HuH-7 (cell line): ENCODE results near the gene UCHL1.
"Not testable (repeated sequence)": the region's sequence is repeated elsewhere in the genome, so short reads cannot be mapped to it uniquely, and the experiment has no call there.

Experiments
- DNase-seq: peaks from one replicate; pipeline ENCODE4 v3.0.0; 2011; ENCODE audit warnings: low spot score

The UCHL1 gene

DNA sequence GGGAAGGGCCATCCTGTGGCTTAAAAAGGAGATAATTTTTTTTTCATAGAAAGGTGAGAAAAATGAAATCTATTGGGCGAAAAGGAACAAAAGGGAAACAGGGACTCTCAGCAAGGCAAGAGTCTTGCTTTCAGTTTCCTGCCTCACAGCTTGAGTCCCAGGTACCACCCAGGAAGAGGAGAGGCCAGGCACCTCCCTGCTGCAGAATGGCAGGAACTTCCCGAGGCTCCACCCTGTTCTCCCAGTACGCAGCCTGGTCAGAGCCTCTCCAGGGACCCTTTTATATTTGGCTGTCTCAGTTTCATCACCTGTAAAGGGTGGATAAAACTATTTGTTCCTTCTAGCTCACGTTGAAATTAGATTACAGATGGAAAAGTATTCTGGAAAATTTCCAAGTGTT is 33.8 kb downstream of the UCHL1 start:
- DNase-seq: no peak

DNA sequence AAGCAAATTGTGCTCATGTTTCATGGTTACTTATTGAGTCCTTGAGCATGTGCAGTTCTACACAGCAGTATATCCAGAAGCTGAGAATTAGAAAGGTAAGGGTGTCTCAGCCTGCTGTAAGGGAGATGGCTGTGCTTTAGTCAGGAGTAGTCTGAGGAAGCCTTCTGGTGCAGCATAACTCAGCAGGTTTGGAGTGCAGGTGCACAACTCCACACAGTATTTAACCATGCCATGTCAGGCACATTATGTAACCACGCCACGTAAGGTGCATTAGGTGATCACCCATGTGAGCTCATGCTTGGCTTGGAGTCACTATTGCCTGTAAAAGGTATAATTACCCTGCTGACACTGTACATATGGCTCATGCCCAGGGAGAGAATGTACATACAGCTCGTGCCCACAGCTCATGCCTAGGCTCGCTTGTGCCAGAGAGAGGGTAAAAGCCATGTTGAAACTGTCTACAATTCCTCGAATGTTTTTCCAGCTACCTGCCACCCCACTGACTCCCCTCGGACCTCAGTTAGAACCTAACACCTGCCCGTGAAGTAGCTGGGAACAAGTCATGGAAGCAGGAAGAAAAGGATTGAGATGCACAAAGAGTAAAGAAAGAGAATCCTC is 37.8 kb downstream of the UCHL1 start:
- DNase-seq: no peak

DNA sequence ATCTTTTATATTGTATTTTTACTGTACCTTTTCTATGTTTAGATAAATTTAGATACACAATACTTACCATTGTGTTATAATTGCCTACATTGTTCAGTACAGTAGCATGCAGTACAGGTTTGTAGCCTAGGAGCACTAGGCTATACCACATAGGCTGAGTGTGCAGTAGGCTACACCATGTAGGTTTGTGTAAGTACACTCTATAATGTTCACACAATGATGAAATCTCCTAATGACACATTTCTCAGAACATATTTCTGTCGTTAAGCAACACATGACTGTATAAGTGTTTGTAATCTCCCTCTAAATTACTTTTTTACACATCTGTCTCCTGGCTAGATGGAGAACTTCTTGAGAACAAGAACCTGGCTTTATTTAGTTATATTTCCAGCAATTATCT is 40.3 kb downstream of the UCHL1 start:
- DNase-seq: no peak

DNA sequence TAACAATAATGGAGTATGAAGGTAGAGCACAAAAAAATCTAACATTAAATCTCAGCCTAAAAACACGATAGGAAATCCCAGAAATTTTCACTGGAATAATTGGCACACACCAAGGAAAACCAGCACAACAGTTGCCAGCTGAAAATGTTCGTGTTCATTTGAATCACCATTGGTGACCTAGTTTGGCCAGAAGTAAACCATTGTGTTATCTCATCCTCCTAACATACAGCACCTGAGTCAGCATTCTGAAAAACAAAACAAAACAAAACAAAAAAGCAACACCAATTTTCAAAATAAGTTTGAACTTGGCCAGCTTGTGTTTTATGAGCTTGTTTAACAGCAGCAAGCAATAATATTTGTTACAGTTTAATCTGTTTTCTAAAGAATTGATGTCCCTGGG is 41.1 kb downstream of the UCHL1 start:
- no peak for DNase-seq

DNA sequence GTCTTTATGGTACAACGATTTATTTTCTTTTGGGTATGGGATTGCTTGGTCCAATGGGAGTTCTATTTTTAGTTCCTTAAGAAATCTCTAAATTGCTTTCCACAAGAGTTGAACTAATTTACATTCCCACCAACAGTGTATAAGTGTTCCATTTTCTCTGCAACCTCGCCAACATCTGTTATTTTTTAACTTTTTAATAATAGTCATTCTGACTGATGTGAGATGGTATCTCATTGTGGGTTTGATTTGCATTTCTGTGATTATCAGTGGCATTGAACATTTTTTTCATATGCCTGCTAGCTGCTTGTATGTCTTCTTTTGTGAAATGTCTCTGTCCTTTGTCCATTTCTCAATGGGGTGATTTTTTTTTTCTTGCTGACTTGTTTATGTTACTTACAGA is 42.8 kb downstream of the UCHL1 start:
- no peak for DNase-seq

DNA sequence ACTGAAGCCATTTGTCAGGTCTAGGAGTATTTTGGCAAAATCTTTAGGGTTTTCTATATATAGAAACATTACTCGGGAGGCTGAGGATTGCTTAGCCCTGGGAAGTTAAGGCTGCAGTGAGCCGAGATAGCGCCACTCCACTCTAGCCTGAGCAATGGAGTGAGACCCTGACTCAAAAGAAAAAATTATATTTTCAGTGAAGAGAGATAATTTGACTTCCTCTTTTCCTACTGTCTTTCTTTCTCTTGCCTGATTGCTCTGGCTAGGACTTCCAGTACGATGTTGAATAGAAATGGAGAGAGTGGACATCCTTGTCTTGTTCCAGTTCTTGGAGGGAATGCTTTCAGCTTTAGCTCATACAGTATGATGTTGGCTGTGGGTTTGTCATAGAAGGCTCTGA is 44.4 kb downstream of the UCHL1 start:
- DNase-seq: no peak

DNA sequence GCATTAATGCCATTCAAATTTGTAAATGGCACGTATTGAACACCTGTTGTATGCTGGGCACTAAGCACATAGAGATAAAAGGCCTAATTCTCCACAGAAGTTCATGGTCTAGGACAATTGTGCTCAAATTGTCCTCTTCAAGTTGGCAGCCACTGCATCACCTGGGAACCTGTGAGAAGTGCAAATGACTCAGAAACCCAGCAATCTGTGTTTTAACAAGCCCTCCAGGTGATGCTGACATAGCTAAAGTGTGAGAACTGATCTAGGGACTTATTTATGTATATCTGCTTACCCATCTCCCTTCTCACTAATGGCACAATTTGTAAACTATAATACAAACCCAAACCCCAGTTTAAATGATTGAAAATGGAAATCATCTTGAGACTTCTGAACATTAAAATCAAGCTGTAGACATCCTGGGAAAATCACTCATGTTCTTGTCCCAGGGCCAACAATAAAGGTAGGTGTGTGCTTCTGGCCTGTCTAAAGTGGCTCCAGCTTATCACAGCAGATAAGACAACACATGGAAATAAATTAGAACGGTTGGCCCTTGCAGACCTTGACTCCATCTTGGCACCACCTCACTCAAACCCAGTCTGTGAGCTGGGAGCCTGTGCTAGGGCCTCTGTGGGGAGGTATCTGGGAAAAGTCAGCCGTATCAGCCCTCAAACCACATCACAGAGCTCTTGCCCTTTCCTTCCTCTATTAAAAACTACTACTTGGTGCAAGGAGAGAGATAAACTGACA is 46.8 kb downstream of the UCHL1 start:
- no peak for DNase-seq

DNA sequence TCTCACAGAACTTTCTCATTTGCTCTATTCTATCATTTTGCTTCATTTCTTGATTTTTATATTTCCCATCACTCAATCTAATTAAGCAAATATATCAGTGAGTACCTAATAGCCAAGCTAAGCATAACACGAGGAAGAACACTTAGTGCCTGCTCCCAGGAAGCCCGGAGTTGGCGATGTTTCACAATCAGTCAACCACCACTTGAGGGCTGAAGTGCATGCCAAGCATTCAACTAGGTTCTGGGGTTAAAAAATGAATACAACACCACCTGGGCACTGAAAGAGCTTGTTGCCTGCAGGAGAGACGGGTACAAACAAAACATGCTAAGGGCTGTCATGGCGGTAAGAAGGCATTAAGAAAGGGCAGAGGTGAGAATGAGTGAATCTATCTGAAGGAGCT is 47.5 kb downstream of the UCHL1 start:
- DNase-seq: no peak

DNA sequence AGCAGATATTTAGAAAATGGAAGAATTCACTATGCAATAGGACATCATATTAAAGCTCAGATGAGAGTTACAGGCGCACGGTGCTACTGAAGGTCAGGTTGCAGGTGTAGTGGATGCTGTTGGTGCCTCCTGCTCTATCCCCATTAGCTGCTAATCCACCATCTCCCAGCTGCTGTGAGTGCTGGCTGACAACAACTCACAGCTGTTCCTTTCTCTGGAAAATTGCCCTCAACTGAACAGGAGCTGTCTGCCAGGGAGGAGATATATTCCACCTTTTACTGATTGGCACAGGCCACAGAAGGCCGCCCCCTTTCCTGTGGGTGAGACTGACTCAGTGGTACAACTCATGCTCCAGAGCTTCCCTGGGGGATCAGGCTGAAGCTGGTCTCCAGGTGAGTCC is 48.7 kb downstream of the UCHL1 start:
- DNase-seq: no peak

DNA sequence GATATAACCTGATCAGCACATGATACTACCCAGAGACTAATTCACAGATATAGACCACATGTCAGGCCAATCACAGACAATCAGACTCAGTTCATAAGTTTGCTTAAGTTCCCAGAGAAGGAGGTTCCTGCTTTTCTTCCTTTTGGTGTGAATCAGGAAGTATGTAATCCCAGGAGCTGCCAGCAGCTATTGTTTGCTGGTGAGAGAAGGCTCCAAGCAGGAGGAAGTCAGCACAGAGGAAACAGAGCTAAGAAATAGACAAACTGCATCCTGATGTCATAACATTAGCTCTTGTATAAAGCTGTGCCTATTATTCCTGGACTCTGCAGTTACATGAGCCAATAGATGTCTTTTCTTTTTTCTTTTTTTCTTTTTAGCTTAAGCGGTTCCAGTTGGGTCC is 50.9 kb downstream of the UCHL1 start:
- no peak for DNase-seq

DNA sequence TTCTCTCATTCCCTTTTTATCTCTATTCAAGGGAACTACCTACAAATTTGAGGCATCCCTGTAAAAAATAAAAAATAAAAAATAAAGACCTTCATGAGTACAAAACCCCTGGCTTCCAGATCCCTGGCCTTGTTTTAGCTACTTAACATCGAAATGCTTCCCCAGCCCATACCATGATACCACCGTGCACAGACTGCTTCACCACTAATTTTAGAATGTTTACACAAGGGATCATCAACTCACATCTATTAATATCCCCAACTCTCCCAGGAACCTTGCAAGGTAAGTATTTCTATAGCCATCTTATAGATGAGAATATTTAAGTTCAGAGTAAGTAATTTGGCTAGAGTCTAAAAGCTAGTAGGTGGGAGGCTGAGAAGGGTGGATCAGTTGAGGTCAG is 51.7 kb downstream of the UCHL1 start:
- no peak for DNase-seq

DNA sequence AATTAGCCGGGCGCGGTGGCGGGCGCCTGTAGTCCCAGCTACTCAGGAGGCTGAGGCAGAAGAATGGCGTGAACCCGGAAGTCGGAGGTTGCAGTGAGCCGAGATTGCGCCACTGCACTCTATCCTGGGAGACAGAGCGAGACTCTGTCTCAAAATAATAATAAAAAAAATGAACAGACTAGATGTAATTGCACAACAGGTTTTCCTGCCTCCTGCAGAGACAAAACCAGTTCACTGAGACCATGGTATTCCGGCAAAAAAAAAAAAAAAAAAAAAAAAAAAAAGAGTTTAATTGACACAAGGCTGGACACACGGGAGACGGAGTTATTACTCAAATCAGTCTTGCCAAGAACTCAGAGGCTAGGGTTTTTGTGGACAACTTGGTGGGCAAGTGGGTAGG is 58.7 kb downstream of the UCHL1 start:
- DNase-seq: not testable (repeated sequence)

DNA sequence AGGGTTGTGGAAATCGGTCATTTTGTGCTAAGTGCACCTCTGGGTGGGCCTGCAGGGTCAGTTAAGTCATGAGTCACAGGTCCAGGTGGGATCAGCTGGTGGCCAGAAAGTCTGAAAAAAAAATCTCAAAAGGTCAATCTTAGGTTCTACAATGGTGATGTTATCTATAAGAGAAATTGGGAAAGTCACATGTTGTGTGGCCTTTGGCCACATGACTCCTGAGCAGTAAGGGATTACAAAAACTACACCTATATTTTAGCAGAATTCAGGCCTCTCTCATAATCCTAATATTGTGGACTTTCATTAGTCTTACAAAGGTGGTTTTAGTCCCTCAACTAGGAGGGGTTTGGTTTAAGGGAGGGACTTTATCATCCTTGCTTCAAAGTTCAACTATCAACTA is 59.1 kb downstream of the UCHL1 start:
- DNase-seq: no peak
